IMR-90 (cell line): ENCODE data around the gene NXPH3. TPM values are rescaled to one million over a fixed set of nuclear protein-coding genes. Genes with fewer than 3 reads are reported as not detected.

Experiments used
- ATAC-seq: fragments of 200-7000 bp; cut with Tn5 transposase; 2 replicates; pipeline ENCODE4 v1.9.1; 2020; ENCODE audit warnings: low read depth, mild to moderate bottlenecking, moderate library complexity
- BruUV-seq: library from RNA; stranded (reverse); fragments of 400-500 nt; replicated peaks from 2 replicates; lab custom pipeline; 2021; lab: Mats Ljungman, UMichigan
- CTCF ChIA-PET: fragments of 300-600 bp; formaldehyde crosslinking; extraction: SDS; loops from one replicate; lab custom pipeline; 2021; ENCODE audit warnings: antibody characterized with exemption; lab: Yijun Ruan, JAX
- POLR2A ChIA-PET: fragments of 300-600 bp; sonication (Branson Sonifier 250); formaldehyde crosslinking; loops from one replicate; lab custom pipeline; 2022; ENCODE audit warnings: antibody characterized with exemption; ENCODE audit not compliant: unreplicated experiment; lab: Charles Lee
- DNase-seq: peaks from one replicate; pipeline ENCODE4 v3.0.0; 2013
- H2AFZ ChIP-seq: replicated peaks from 2 replicates; pipeline ENCODE3; 2013; ENCODE audit warnings: low read length, mild to moderate bottlenecking; ENCODE audit not compliant: poor library complexity
- H2AK5ac ChIP-seq: 2 replicates; pipeline ENCODE4 v1.6.1; 2013; ENCODE audit warnings: low read depth, low read length, inconsistent platforms
- H2AK9ac ChIP-seq: replicated peaks from 2 replicates; pipeline ENCODE3; 2013; ENCODE audit warnings: mild to moderate bottlenecking, low read depth, low read length, moderate library complexity; ENCODE audit not compliant: poor library complexity
- H2BK120ac ChIP-seq: 2 replicates; pipeline ENCODE4 v1.6.1; 2013; ENCODE audit warnings: low read depth, low read length, inconsistent platforms
- H2BK15ac ChIP-seq: 3 replicates; pipeline ENCODE4 v1.6.1; 2013; ENCODE audit warnings: low read depth, low read length, inconsistent platforms
- H2BK20ac ChIP-seq: 2 replicates; pipeline ENCODE4 v1.6.1; 2013; ENCODE audit warnings: low read depth, mild to moderate bottlenecking, inconsistent platforms, low read length, moderate library complexity
- H2BK5ac ChIP-seq: 2 replicates; pipeline ENCODE4 v1.6.1; 2013; ENCODE audit warnings: mild to moderate bottlenecking, low read depth, low read length, inconsistent platforms; ENCODE audit not compliant: poor library complexity, severe bottlenecking
- H3K14ac ChIP-seq: replicated peaks from 2 replicates; pipeline ENCODE4 v1.6.1; 2013; ENCODE audit warnings: low read depth, low read length, inconsistent platforms
- H3K18ac ChIP-seq: 2 replicates; pipeline ENCODE4 v1.6.1; 2013; ENCODE audit warnings: low read depth, low read length, control low read depth
- H3K23ac ChIP-seq: 2 replicates; pipeline ENCODE4 v1.6.1; 2013; ENCODE audit warnings: low read depth, low read length, inconsistent platforms
- H3K27ac ChIP-seq: 2 replicates; pipeline ENCODE4 v1.5.1; 2013; ENCODE audit warnings: mild to moderate bottlenecking, control low read depth, low read length; ENCODE audit not compliant: insufficient read depth
- H3K27me3 ChIP-seq: 2 replicates; pipeline ENCODE4 v1.6.1; 2013; ENCODE audit warnings: low read length; ENCODE audit not compliant: control insufficient read depth, insufficient read depth
- H3K36me3 ChIP-seq: 2 replicates; pipeline ENCODE4 v1.6.1; 2013; ENCODE audit warnings: low read length, mixed read lengths; ENCODE audit not compliant: control insufficient read depth, insufficient read depth
- H3K4ac ChIP-seq: 2 replicates; pipeline ENCODE4 v1.6.1; 2013; ENCODE audit warnings: low read depth, low read length, inconsistent platforms
- H3K4me1 ChIP-seq: 2 replicates; pipeline ENCODE4 v1.6.1; 2013; ENCODE audit warnings: low read length, mixed read lengths; ENCODE audit not compliant: control insufficient read depth, insufficient read depth
- H3K4me2 ChIP-seq: 2 replicates; pipeline ENCODE4 v1.6.1; 2013; ENCODE audit warnings: low read depth, mild to moderate bottlenecking, control low read depth, low read length, moderate library complexity
- H3K4me3 ChIP-seq: 2 replicates; pipeline ENCODE4 v1.5.1; 2013; ENCODE audit warnings: low read depth, mild to moderate bottlenecking, control low read depth, low read length, moderate library complexity; ENCODE audit not compliant: insufficient read depth
- H3K56ac ChIP-seq: 2 replicates; pipeline ENCODE4 v1.6.1; 2013; ENCODE audit warnings: low read length, inconsistent platforms; ENCODE audit not compliant: insufficient read depth; ENCODE audit errors: extremely low read depth
- H3K79me1 ChIP-seq, 2 experiments: 2 replicates each; pipeline ENCODE4 v1.6.1; 2013; ENCODE audit warnings: low read length in 2 of 2, inconsistent platforms in 1 of 2, low read depth in 1 of 2
- H3K9ac ChIP-seq: 2 replicates; pipeline ENCODE4 v1.6.1; 2013; ENCODE audit warnings: low read depth, low read length, control low read depth
- H3K9me1 ChIP-seq: 2 replicates; pipeline ENCODE4 v1.6.1; 2013; ENCODE audit warnings: low read length, inconsistent platforms; ENCODE audit not compliant: insufficient read depth
- H3K9me3 ChIP-seq: 2 replicates; pipeline ENCODE4 v1.6.1; 2013; ENCODE audit warnings: low read length; ENCODE audit not compliant: control insufficient read depth, insufficient read depth
- H4K20me1 ChIP-seq: 2 replicates; pipeline ENCODE4 v1.6.1; 2013; ENCODE audit warnings: low read length, inconsistent platforms; ENCODE audit not compliant: insufficient read depth
- H4K5ac ChIP-seq: 2 replicates; pipeline ENCODE4 v1.6.1; 2013; ENCODE audit warnings: mild to moderate bottlenecking, low read depth, low read length, control low read depth
- H4K8ac ChIP-seq, 2 experiments: 2 replicates each; pipeline ENCODE4 v1.6.1; 2013; ENCODE audit warnings: low read depth in 2 of 2, low read length in 2 of 2, control low read depth in 1 of 2, inconsistent platforms in 1 of 2
- H4K91ac ChIP-seq: 2 replicates; pipeline ENCODE4 v1.6.1; 2013; ENCODE audit warnings: low read depth, low read length, inconsistent platforms; ENCODE audit not compliant: insufficient read depth
- BHLHE40 ChIP-seq: fragments of 150-350 bp; IDR thresholded peaks from 2 replicates; pipeline ENCODE4 v1.6.1; 2016; ENCODE audit warnings: mild to moderate bottlenecking, low read depth, low read length
- CEBPB ChIP-seq: IDR thresholded peaks from 2 replicates; pipeline ENCODE4 v1.6.1; 2012; ENCODE audit warnings: low read depth, low read length, improper control_type of control experiment
- CHD1 ChIP-seq: IDR thresholded peaks from 2 replicates; pipeline ENCODE4 v1.6.1; 2012; ENCODE audit warnings: low read depth, low read length, improper control_type of control experiment
- CTCF ChIP-seq: conservative IDR thresholded peaks from 2 replicates; pipeline ENCODE4 v1.5.1; 2012; ENCODE audit warnings: mild to moderate bottlenecking, low read depth, low read length, improper control_type of control experiment
- ELK1 ChIP-seq: fragments of 150-350 bp; IDR thresholded peaks from 2 replicates; pipeline ENCODE4 v1.6.1; 2016; ENCODE audit warnings: low read depth, mild to moderate bottlenecking, low read length, moderate library complexity, borderline replicate concordance
- FOS ChIP-seq: fragments of 150-350 bp; IDR thresholded peaks from 2 replicates; pipeline ENCODE4 v1.6.1; 2016; ENCODE audit warnings: low read depth, low read length
- MAFK ChIP-seq: IDR thresholded peaks from 2 replicates; pipeline ENCODE4 v1.6.1; 2012; ENCODE audit warnings: low read depth, low read length, improper control_type of control experiment
- MAZ ChIP-seq: IDR thresholded peaks from 2 replicates; pipeline ENCODE4 v1.6.1; 2012; ENCODE audit warnings: low read depth, mild to moderate bottlenecking, low read length, improper control_type of control experiment, moderate library complexity, borderline replicate concordance
- NFE2L2 ChIP-seq: fragments of 150-350 bp; IDR thresholded peaks from 2 replicates; pipeline ENCODE4 v1.6.1; 2016; ENCODE audit warnings: low read depth, mild to moderate bottlenecking, low read length
- RAD21 ChIP-seq: IDR thresholded peaks from 2 replicates; pipeline ENCODE4 v1.6.1; 2012; ENCODE audit warnings: low read length, improper control_type of control experiment
- RCOR1 ChIP-seq: IDR thresholded peaks from 2 replicates; pipeline ENCODE4 v1.6.1; 2012; ENCODE audit warnings: mild to moderate bottlenecking, low read length, improper control_type of control experiment; ENCODE audit not compliant: insufficient replicate concordance
- RFX5 ChIP-seq: IDR thresholded peaks from 2 replicates; pipeline ENCODE4 v1.8.0; 2012; ENCODE audit warnings: low read depth, mild to moderate bottlenecking, low read length, moderate library complexity
- SMC3 ChIP-seq: fragments of 150-350 bp; IDR thresholded peaks from 2 replicates; pipeline ENCODE4 v1.6.1; 2016; ENCODE audit warnings: low read depth, mild to moderate bottlenecking, antibody characterized with exemption, low read length, moderate library complexity
- USF2 ChIP-seq: fragments of 150-350 bp; IDR thresholded peaks from 2 replicates; pipeline ENCODE4 v1.6.1; 2017; ENCODE audit warnings: mild to moderate bottlenecking, antibody characterized with exemption, low read length, low read depth
- WGBS, 2 experiments: methylation state at CpG; one replicate each; pipeline versions ENCODE4 v1.1.5 to v1.1.7; 2013; ENCODE audit warnings: missing lambda C conversion rate in 2 of 2; ENCODE audit not compliant: insufficient read length in 1 of 2; ENCODE audit errors: extremely low coverage in 2 of 2; 5-methylcytosine and 5-hydroxymethylcytosine counted together
- dilution Hi-C: fragments of 300-500 bp; cut with HindIII; formaldehyde crosslinking; loops from one replicate; pipeline ENCODE4 v1.14.3; 2018; ENCODE audit warnings: low sequenced_read_pairs; ENCODE audit not compliant: unreplicated experiment
- in situ Hi-C: fragments of 300-500 bp; cut with MboI; formaldehyde crosslinking; loops from 3 replicates; pipeline ENCODE4 v1.14.3; 2019; ENCODE audit warnings: low sequenced_read_pairs, inconsistent platforms, mixed read lengths
- intact Hi-C: fragments of 100-400 bp; cut with micrococcal nuclease; formaldehyde crosslinking; loops from 2 replicates; pipeline ENCODE4 v1.10.0; 2022
- polyA plus RNA-seq, 3 experiments: library from polyadenylated mRNA; depleted of rRNA; stranded (reverse); fragments of >200 nt; gene quantifications; 2 replicates each; pipeline ENCODE4 v1.2.3, GENCODE V29; 2012; ENCODE audit warnings: low replicate concordance in 1 of 3
- total RNA-seq: library from RNA; depleted of rRNA; stranded (reverse); fragments of >200 nt; gene quantifications from 2 replicates; pipeline ENCODE4 v1.2.3, GENCODE V29; 2012

NXPH3 gene
- total and polyA plus RNA-seq, 2 of the 4 experiments (the other 2 are of a cell fraction) = 0.18 to 0.31 TPM

GRCh38 chr17:49613182-49613800 is 37.6 kb downstream of the NXPH3 start:
- ChIA-PET POLR2A (interaction anchor here (0.5 kb wide), 1 partner anchor 64 kb away, joined by 6 read pairs; no protein-coding TSS in a partner anchor), CTCF (interaction anchor here (0.6 to 1.0 kb wide), 2 partner anchors 48 to 51 kb away, joined by 3 to 6 read pairs; no protein-coding TSS in a partner anchor)
- Histone ChIP-seq H2AK5ac (no peak overlapping the region), H3K4me2 (no peak overlapping the region), H3K14ac (no peak overlapping the region), H2BK20ac (no peak overlapping the region), H3K9ac (no peak overlapping the region), H3K18ac (no peak overlapping the region), H4K8ac (no peak overlapping the region), H3K27ac (no peak overlapping the region), H3K36me3 (peaks cover 23% of the 10 kb centered on the region), H3K56ac (no peak overlapping the region), H2AK9ac (no peak overlapping the region), H4K91ac (no peak overlapping the region), H2BK120ac (no peak overlapping the region), H3K9me1 (peaks cover 9% of the 10 kb centered on the region), H2AFZ (no peak overlapping the region), H3K4me3 (no peak overlapping the region), H4K20me1 (peaks cover 11% of the 10 kb centered on the region; the same call in 1 of the 2 replicates), H3K4me1 (no peaks in the 10 kb centered on the region; the same call in 1 of the 2 replicates), H3K9me3 (no peaks in the 10 kb centered on the region), H3K23ac (no peak overlapping the region), H3K79me1 (peaks cover 17 to 22% of the 10 kb centered on the region in 2 experiments), H3K27me3 (no peaks in the 10 kb centered on the region), H2BK5ac (no peak overlapping the region), H4K5ac (no peak overlapping the region), H2BK15ac (no peak overlapping the region), H3K4ac (no peak overlapping the region)
- no TSS peak for BruUV-seq
- dilution Hi-C loops = no loop called here
- ATAC-seq (no peak), DNase-seq (no peak)
- intact Hi-C loops = no loop called here
- WGBS, 2 experiments = no CpG with 5 or more reads among the region's 1 CpG
- no peak for TF ChIP-seq CHD1
- TF ChIP-seq NFE2L2 = no peak
- no peak for TF ChIP-seq CTCF
- TF ChIP-seq SMC3 = no peak
- no peak for TF ChIP-seq MAZ
- no peak for TF ChIP-seq CEBPB
- TF ChIP-seq RFX5 = no peak
- TF ChIP-seq RCOR1 = no peak
- no peak for TF ChIP-seq ELK1
- no peak for TF ChIP-seq BHLHE40
- TF ChIP-seq USF2 = no peak
- no peak for TF ChIP-seq MAFK
- no peak for TF ChIP-seq FOS
- no peak for TF ChIP-seq RAD21
- in situ Hi-C loops = no loop called here
